ENCODE data around the gene PXYLP1. TPM values are rescaled to one million over a fixed set of nuclear protein-coding genes. Genes with fewer than 3 reads are reported as not detected.
A peak's percentile ranks its signal among the peaks of the same experiment; 100 is the strongest.
"Not testable (repeated sequence)": the region's sequence is repeated elsewhere in the genome, so short reads cannot be mapped to it uniquely, and the experiment has no call there.

Gene PXYLP1
- total RNA-seq, 1 donor from 2014 or later, result 0.34 TPM

- not testable (repeated sequence) for DNase-seq
Observed at GRCh38 chr3:141300426-141300825, 68.8 kb downstream of the PXYLP1 start.

GRCh38 chr3:141302364-141303141 lies 70.9 kb downstream of the PXYLP1 start:
- DNase-seq, result peak; percentile 50

- peak; percentile 91 for DNase-seq
Observed at GRCh38 chr3:141303481-141304223, 72.0 kb downstream of the PXYLP1 start.

- no peak for DNase-seq
Observed at GRCh38 chr3:141305436-141305835, 73.8 kb downstream of the PXYLP1 start.

GRCh38 chr3:141306276-141306675 lies 74.7 kb downstream of the PXYLP1 start:
- no peak for DNase-seq

GRCh38 chr3:141306922-141307321 lies 75.3 kb downstream of the PXYLP1 start:
- DNase-seq, result no peak

- no peak for DNase-seq
Observed at GRCh38 chr3:141307351-141308059, 75.9 kb downstream of the PXYLP1 start.

GRCh38 chr3:141308588-141309218 lies 77.1 kb downstream of the PXYLP1 start:
- peak; percentile 81 for DNase-seq

GRCh38 chr3:141311170-141311495 lies 79.5 kb downstream of the PXYLP1 start:
- no peak for DNase-seq

- DNase-seq, result peak; percentile 98
Observed at GRCh38 chr3:141311496-141312353, 80.1 kb downstream of the PXYLP1 start.

GRCh38 chr3:141312354-141313092 lies 80.9 kb downstream of the PXYLP1 start:
- DNase-seq, result no peak

GRCh38 chr3:141313093-141313683 lies 81.6 kb downstream of the PXYLP1 start:
- no peak for DNase-seq

- DNase-seq, result not testable (repeated sequence)
Observed at GRCh38 chr3:141314415-141314814, 82.8 kb downstream of the PXYLP1 start.

- DNase-seq, result no peak
Observed at GRCh38 chr3:141316851-141317250, 85.2 kb downstream of the PXYLP1 start.

GRCh38 chr3:141320399-141321108 lies 88.9 kb downstream of the PXYLP1 start:
- DNase-seq, result no peak

- peak; percentile 51 for DNase-seq
Observed at GRCh38 chr3:141321109-141321497, 89.5 kb downstream of the PXYLP1 start.

GRCh38 chr3:141323936-141324704 lies 92.5 kb downstream of the PXYLP1 start:
- no peak for DNase-seq

- DNase-seq, result no peak
Observed at GRCh38 chr3:141326123-141326522, 94.5 kb downstream of the PXYLP1 start.

GRCh38 chr3:141326626-141327025 lies 95.0 kb downstream of the PXYLP1 start:
- DNase-seq, result no peak

All from dermis blood vessel endothelial cell (primary cell).